HepG2 (cell line): ENCODE data around the gene GPATCH2. TPM values are rescaled to one million over a fixed set of nuclear protein-coding genes. Genes with fewer than 3 reads are reported as not detected.

Experiments used
- ATAC-seq: fragments of 200-7000 bp; cut with Tn5 transposase; 3 replicates; pipeline ENCODE4 v1.9.1; 2020; ENCODE audit warnings: mild to moderate bottlenecking, moderate library complexity
- Bru-seq: library from RNA; stranded (reverse); fragments of 400-500 nt; gene quantifications from one replicate; lab custom pipeline; 2021; lab: Mats Ljungman, UMichigan
- BruChase-seq, 2 experiments: library from RNA; stranded (reverse); fragments of 400-500 nt; gene quantifications; one replicate each; lab custom pipeline; 2021; lab: Mats Ljungman, UMichigan
- BruUV-seq: library from RNA; stranded (reverse); fragments of 400-500 nt; replicated peaks from 2 replicates; lab custom pipeline; 2021; lab: Mats Ljungman, UMichigan
- CTCF ChIA-PET: fragments of 300-600 bp; formaldehyde crosslinking; extraction: SDS; loops from one replicate; lab custom pipeline; 2021; ENCODE audit warnings: low total read pairs, inconsistent platforms, low intra/inter-chr PET ratio; lab: Yijun Ruan, JAX
- POLR2A ChIA-PET: fragments of 350-600 bp; sonication (Branson Sonifier 250); formaldehyde crosslinking; loops from one replicate; lab custom pipeline; 2020; ENCODE audit warnings: antibody characterized with exemption, inconsistent platforms; lab: Yijun Ruan, JAX
- DNase-seq: peaks from one replicate; pipeline ENCODE4 v3.0.0-alpha.2; 2015; ENCODE audit warnings: low spot score
- FAIRE-seq: peaks from 3 replicates; lab custom pipeline; 2011; peaks lifted over from hg19 to GRCh38; lab: Jason Lieb, UNC
- H2AFZ ChIP-seq: one replicate; pipeline ENCODE4 v1.6.1; 2011; ENCODE audit warnings: low read length, inconsistent platforms
- H3K27ac ChIP-seq: fragments of 300-600 bp; 3 replicates; pipeline ENCODE4 v1.8.0; 2011; ENCODE audit warnings: mixed run types, mild to moderate bottlenecking, mixed read lengths, low read length, inconsistent platforms; ENCODE audit not compliant: insufficient read depth; ENCODE audit errors: extremely low read length
- H3K27me3 ChIP-seq, 2 experiments: fragments of 200-600 bp in 1 of 2; 2 replicates in 1 of 2; 3 replicates in 1 of 2; pipeline versions ENCODE4 v1.6.0 to v1.8.0; 2011; ENCODE audit warnings: low read length in 2 of 2, mild to moderate bottlenecking in 2 of 2, moderate library complexity in 2 of 2, inconsistent platforms in 1 of 2; ENCODE audit not compliant: insufficient read depth in 2 of 2, control insufficient read depth in 1 of 2
- H3K36me3 ChIP-seq, 2 experiments: fragments of 200-600 bp in 1 of 2; replicated peaks in 1 of 2; 2 replicates in 1 of 2; 3 replicates in 1 of 2; pipeline versions ENCODE4 v1.5.1 to v1.8.0; 2011; ENCODE audit warnings: low read length in 2 of 2, inconsistent platforms in 1 of 2; ENCODE audit not compliant: insufficient read depth in 2 of 2, control insufficient read depth in 1 of 2
- H3K4me1 ChIP-seq: 2 replicates; pipeline ENCODE4 v1.5.1; 2012; ENCODE audit warnings: low read length, inconsistent platforms; ENCODE audit not compliant: insufficient read depth
- H3K4me2 ChIP-seq: 2 replicates; pipeline ENCODE4 v1.6.0; 2011; ENCODE audit warnings: low read depth, low read length, inconsistent platforms
- H3K4me3 ChIP-seq, 3 experiments: fragments of 200-600 bp in 1 of 3; sonication (generic), shearing (Covaris generic) in 1 of 3; replicated peaks in 1 of 3; 2 replicates each; pipeline ENCODE4 v1.5.1; 2011 to 2016; ENCODE audit warnings: low read length in 3 of 3, inconsistent platforms in 2 of 3, low read depth in 2 of 3, mild to moderate bottlenecking in 2 of 3, control low read depth in 1 of 3, mixed read lengths in 1 of 3; ENCODE audit not compliant: insufficient read depth in 1 of 3
- H3K79me2 ChIP-seq: one replicate; pipeline ENCODE4 v1.6.1; 2011; ENCODE audit warnings: low read length, inconsistent platforms; ENCODE audit not compliant: insufficient read depth
- H3K9ac ChIP-seq: 2 replicates; pipeline ENCODE4 v1.6.0; 2011; ENCODE audit warnings: mild to moderate bottlenecking, low read depth, low read length, inconsistent platforms; ENCODE audit not compliant: insufficient read depth
- H3K9me3 ChIP-seq: 2 replicates; pipeline ENCODE4 v1.5.1; 2012; ENCODE audit warnings: mild to moderate bottlenecking, low read length
- H4K20me1 ChIP-seq: 2 replicates; pipeline ENCODE4 v1.6.0; 2011; ENCODE audit warnings: inconsistent platforms, mild to moderate bottlenecking, low read length, moderate library complexity; ENCODE audit not compliant: insufficient read depth
- CREM ChIP-seq, 2 experiments: sonication (generic) in 1 of 2; formaldehyde crosslinking in 1 of 2; IDR thresholded peaks; 2 replicates each; pipeline versions ENCODE4 v1.4.0 to v1.6.1; 2016 to 2020; ENCODE audit warnings: antibody characterized with exemption in 1 of 2, mild to moderate bottlenecking in 1 of 2, missing genetic modification reagents in 1 of 2
- FOXA1 ChIP-seq, 2 experiments: fragments of 450-650 bp in 1 of 2; sonication (generic) in 1 of 2; formaldehyde crosslinking in 1 of 2; IDR thresholded peaks; 2 replicates each; pipeline versions ENCODE4 v1.4.0 to v1.6.1; 2016 to 2020; ENCODE audit warnings: missing genetic modification reagents in 1 of 2
- NPAS2 ChIP-seq: sonication (generic); formaldehyde crosslinking; IDR thresholded peaks from 2 replicates; pipeline ENCODE4 v1.8.0; 2022; ENCODE audit warnings: mild to moderate bottlenecking, missing genetic modification reagents, borderline replicate concordance
- SMARCC2 ChIP-seq: fragments of 450-650 bp; IDR thresholded peaks from 2 replicates; pipeline ENCODE4 v1.6.1; 2017; ENCODE audit warnings: antibody characterized with exemption, mild to moderate bottlenecking
- ZEB1 ChIP-seq: IDR thresholded peaks from 2 replicates; pipeline ENCODE4 v1.6.1; 2012; ENCODE audit warnings: mild to moderate bottlenecking, low read depth, inconsistent platforms; ENCODE audit not compliant: insufficient replicate concordance
- ZNF562 ChIP-seq: sonication (generic); formaldehyde crosslinking; IDR thresholded peaks from 2 replicates; pipeline ENCODE4 v1.8.0; 2022; ENCODE audit warnings: missing genetic modification reagents, borderline replicate concordance
- WGBS: methylation state at CpG from one replicate; pipeline ENCODE4 v1.1.6; 2017; ENCODE audit warnings: low lambda C conversion rate; 5-methylcytosine and 5-hydroxymethylcytosine counted together
- in situ Hi-C: cut with HindIII; loops from 2 replicates; pipeline ENCODE4 v1.10.0; 2017; ENCODE audit warnings: low pct_unique_long_range_greater_than_20kb; ENCODE audit not compliant: extremely low pct_ligation_motif_present
- intact Hi-C: fragments of 100-400 bp; cut with micrococcal nuclease; formaldehyde crosslinking; loops from one replicate; pipeline ENCODE4 v1.10.0; 2022; ENCODE audit not compliant: unreplicated experiment
- long read RNA-seq, 2 experiments: library from RNA in 1 of 2; library from polyadenylated mRNA in 1 of 2; stranded (forward) in 1 of 2; unstranded in 1 of 2; transcript quantifications; one replicate each; pipeline ENCODE4 v2.0.0, GENCODE V29; 2019 to 2022
- polyA minus RNA-seq, 3 experiments: library from RNA; depleted of rRNA, polyadenylated mRNA; stranded (reverse); fragments of >200 nt; gene quantifications; 2 replicates each; pipeline ENCODE4 v1.2.3, GENCODE V29; 2011; ENCODE audit warnings: low replicate concordance in 1 of 3
- polyA plus RNA-seq, 8 experiments: library from polyadenylated mRNA; depleted of rRNA in 3 of 8; stranded (reverse) in 7 of 8; unstranded in 1 of 8; fragments of >200 nt; fragmentation: Illumina TruSeq in 4 of 8; extraction: Trizol in 4 of 8; gene quantifications; 2 replicates each; pipeline versions ENCODE4 v1.2.1 to v1.2.3, GENCODE V29; 2011 to 2016; ENCODE audit warnings: low read depth in 4 of 8, missing spikeins in 1 of 8, mixed read lengths in 1 of 8; ENCODE audit not compliant: insufficient read depth in 1 of 8
- total RNA-seq, 5 experiments: library from RNA; depleted of rRNA; stranded (reverse); fragments of >200 nt; fragmentation: Illumina TruSeq; extraction: Trizol; gene quantifications; 2 replicates each; pipeline ENCODE4 v1.2.3, GENCODE V29; 2016; ENCODE audit warnings: low read depth in 1 of 5
- TF ChIP-seq, protein P1 (sequence below): IDR thresholded peaks from 2 replicates; pipeline ENCODE4 v1.6.1; 2016; ENCODE audit warnings: mild to moderate bottlenecking, missing biosample characterization, missing genetic modification reagents
- TF ChIP-seq, protein P2 (sequence below): sonication (generic); IDR thresholded peaks from 2 replicates; pipeline ENCODE4 v1.6.1; 2016; ENCODE audit warnings: low read depth, borderline replicate concordance
- TF ChIP-seq, protein P3 (sequence below), 2 experiments: sonication (generic) in 1 of 2; formaldehyde crosslinking in 1 of 2; IDR thresholded peaks; 2 replicates each; pipeline versions ENCODE4 v1.4.0 to v1.6.1; 2016 to 2020; ENCODE audit warnings: borderline replicate concordance in 1 of 2, low read depth in 1 of 2, mild to moderate bottlenecking in 1 of 2, missing genetic modification reagents in 1 of 2

GPATCH2 gene
- total RNA-seq (2016; rRNA removed; fragmentation: Illumina TruSeq; extraction: Trizol), result 15.7 and 19.4 TPM in 2 replicates
- total RNA-seq (2016; cell fraction: cytosol; rRNA removed; fragmentation: Illumina TruSeq; extraction: Trizol; ENCODE audit: low read depth), result 1.8 and 1.9 TPM in 2 replicates
- total RNA-seq (2016; cell fraction: insoluble cytoplasmic fraction; rRNA removed; fragmentation: Illumina TruSeq; extraction: Trizol), result 16.3 and 17.9 TPM in 2 replicates
- total RNA-seq (2016; cell fraction: membrane; rRNA removed; fragmentation: Illumina TruSeq; extraction: Trizol), result 4.0 and 5.0 TPM in 2 replicates
- total RNA-seq (2016; cell fraction: nucleus; rRNA removed; fragmentation: Illumina TruSeq; extraction: Trizol), result 35.9 and 36.8 TPM in 2 replicates
- polyA plus RNA-seq (2011; rRNA removed), result 3.0 and 3.5 TPM in 2 replicates
- polyA plus RNA-seq (2011; cell fraction: cytosol; rRNA removed), result 1.5 and 2.0 TPM in 2 replicates
- 3.1 and 5.1 TPM in 2 replicates for polyA plus RNA-seq (2011; cell fraction: nucleus; rRNA removed)
- polyA plus RNA-seq (2012), result 4.3 and 4.9 TPM in 2 replicates
- polyA plus RNA-seq (2016; cell fraction: cytosol; fragmentation: Illumina TruSeq; extraction: Trizol; ENCODE audit: low read depth), result 0.27 and 0.36 TPM in 2 replicates
- polyA plus RNA-seq (2016; cell fraction: insoluble cytoplasmic fraction; fragmentation: Illumina TruSeq; extraction: Trizol; ENCODE audit: low read depth), result 11.0 and 12.3 TPM in 2 replicates
- polyA plus RNA-seq (2016; cell fraction: membrane; fragmentation: Illumina TruSeq; extraction: Trizol; ENCODE audit: low read depth), result 1.3 TPM in 2 replicates
- polyA plus RNA-seq (2016; cell fraction: nucleus; fragmentation: Illumina TruSeq; extraction: Trizol; ENCODE audit: insufficient read depth, low read depth), result 11.0 and 11.2 TPM in 2 replicates
- polyA minus RNA-seq (2011; rRNA and poly(A)+ RNA removed; ENCODE audit: low replicate concordance), result 3.1 and 5.4 TPM in 2 replicates
- 4.3 and 6.0 TPM in 2 replicates for polyA minus RNA-seq (2011; cell fraction: cytosol; rRNA and poly(A)+ RNA removed)
- polyA minus RNA-seq (2011; cell fraction: nucleus; rRNA and poly(A)+ RNA removed), result 52.0 and 57.3 TPM in 2 replicates
- Bru-seq, nascent RNA, result percentile 63 among the genes with signal in this experiment
- BruChase-seq, experiment 1, labeled RNA remaining after a 6-hour chase, result percentile 54 among the genes with signal in this experiment
- percentile 63 among the genes with signal in this experiment for BruChase-seq, experiment 2, labeled RNA remaining after a 2-hour chase
- long read RNA-seq, experiment 1, partial matches to known transcripts, result 8 of 13 reads
- long read RNA-seq, experiment 1, other reads (novel, unspliced or antisense), result 1 of 13 reads
- long read RNA-seq, experiment 2, partial matches to known transcripts, result 1 of 14 reads
- long read RNA-seq, experiment 2, other reads (novel, unspliced or antisense), result 12 of 14 reads

DNA sequence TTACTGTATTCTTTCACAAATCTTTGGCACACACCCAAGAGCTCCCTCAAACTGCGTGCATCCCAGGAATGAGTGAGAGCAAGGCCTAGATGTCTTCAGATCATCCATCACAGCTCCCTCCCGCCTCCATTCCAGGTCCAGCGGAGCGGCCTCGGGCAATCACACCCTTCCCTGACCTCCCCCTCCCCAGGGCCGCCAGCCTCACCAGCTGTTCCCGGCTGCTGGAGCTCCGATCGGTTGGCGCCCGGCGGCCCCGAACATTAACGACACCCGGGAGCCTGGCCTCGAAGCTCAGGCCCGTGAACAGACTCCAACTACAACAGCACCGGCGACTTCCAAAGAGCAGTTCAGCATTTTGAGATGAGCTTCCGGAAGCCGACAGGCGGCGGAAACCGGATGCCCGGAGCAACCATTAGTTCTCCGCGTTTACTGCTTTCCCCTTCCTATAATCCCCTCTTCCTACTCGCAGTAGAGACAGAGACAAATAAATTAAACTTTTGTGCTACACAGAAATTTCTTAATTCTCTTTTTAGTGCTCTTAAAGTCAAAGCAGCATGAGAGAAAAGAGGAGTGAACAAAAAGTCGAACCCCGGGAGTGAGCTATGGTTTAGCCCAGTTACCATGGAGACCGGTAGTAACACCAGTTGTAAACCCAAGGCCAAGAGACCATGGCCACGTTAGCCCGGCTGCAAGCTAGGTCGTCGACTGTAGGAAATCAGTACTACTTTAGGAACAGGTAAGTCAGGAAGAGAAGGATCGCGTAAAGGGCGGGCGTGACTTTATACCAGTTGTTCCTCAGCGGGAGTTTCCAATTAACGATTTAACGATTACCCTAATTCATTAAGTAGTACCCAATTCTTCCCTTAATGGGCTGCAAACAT is at the start of gene GPATCH2, which contains the start of gene SPATA17:
Gene GPATCH2, minus strand, starts transcription at position 380 of the 881 bp plus-strand sequence. Its CDS starts 119 bp downstream, at position 261.
Gene SPATA17, plus strand, starts transcription at position 634 of the 881 bp plus-strand sequence. Its CDS starts 35 bp downstream, at position 669.
- peak within 1 kb of the TSS; percentile 84 to 95 (median 88) for H3K4me3 ChIP-seq
- no peaks in the 10 kb centered on the region for H3K27me3 ChIP-seq
- H3K9me3 ChIP-seq, result no peaks in the 10 kb centered on the region
- H2AFZ ChIP-seq, result peak within 1 kb of the TSS; percentile 99
- peaks cover 34% of the 10 kb centered on the region for H3K79me2 ChIP-seq
- DNase-seq (peak; percentile 86), ATAC-seq (peak; percentile 97), FAIRE-seq (peak; percentile 90)
- intact Hi-C loops, result no loop called here
- H3K4me2 ChIP-seq, result peak within 1 kb of the TSS; percentile 93
- peak within 1 kb of the TSS; percentile 97 for H3K27ac ChIP-seq
- CTCF ChIA-PET, result no interaction called here
- H3K9ac ChIP-seq, result peak within 1 kb of the TSS; percentile 98
- peaks cover 33% of the 10 kb centered on the region for H3K4me1 ChIP-seq
- no peaks in the 10 kb centered on the region for H4K20me1 ChIP-seq
- WGBS, result under 1% methylated on average over 27 of the region's 42 CpGs
- in situ Hi-C loops, result no loop called here
- no peaks in the 10 kb centered on the region for H3K36me3 ChIP-seq
- no TSS peak for BruUV-seq
- POLR2A ChIA-PET, result interaction anchor here (0.9 to 1.6 kb wide), 6 partner anchors 9 to 654 kb away, joined by 3 to 13 read pairs (median 4); partner anchors contain the start of gene RRP15
- TF ChIP-seq, protein P1, sequence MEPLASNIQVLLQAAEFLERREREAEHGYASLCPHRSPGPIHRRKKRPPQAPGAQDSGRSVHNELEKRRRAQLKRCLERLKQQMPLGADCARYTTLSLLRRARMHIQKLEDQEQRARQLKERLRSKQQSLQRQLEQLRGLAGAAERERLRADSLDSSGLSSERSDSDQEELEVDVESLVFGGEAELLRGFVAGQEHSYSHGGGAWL (CRISPR knock-in tag), result 0 out of 2 replicates have a peak, but pooled peaks have one; percentile 52
- TF ChIP-seq NPAS2 (CRISPR knock-in tag), result no peak
- TF ChIP-seq, protein P2, sequence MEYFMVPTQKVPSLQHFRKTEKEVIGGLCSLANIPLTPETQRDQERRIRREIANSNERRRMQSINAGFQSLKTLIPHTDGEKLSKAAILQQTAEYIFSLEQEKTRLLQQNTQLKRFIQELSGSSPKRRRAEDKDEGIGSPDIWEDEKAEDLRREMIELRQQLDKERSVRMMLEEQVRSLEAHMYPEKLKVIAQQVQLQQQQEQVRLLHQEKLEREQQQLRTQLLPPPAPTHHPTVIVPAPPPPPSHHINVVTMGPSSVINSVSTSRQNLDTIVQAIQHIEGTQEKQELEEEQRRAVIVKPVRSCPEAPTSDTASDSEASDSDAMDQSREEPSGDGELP, result no peak
- TF ChIP-seq SMARCC2, result no peak
- no peak for TF ChIP-seq ZNF562 (CRISPR knock-in tag)
- TF ChIP-seq FOXA1 (IDR thresholded peaks at IDR 0.05), result no peak
- no peak for TF ChIP-seq FOXA1 (CRISPR knock-in tag; IDR thresholded peaks at IDR 0.05)
- TF ChIP-seq CREM (IDR thresholded peaks at IDR 0.05), result peak; percentile 39; the same call in 1 of the 2 replicates
- TF ChIP-seq CREM (CRISPR knock-in tag; IDR thresholded peaks at IDR 0.05), result no peak
- TF ChIP-seq, protein P3, sequence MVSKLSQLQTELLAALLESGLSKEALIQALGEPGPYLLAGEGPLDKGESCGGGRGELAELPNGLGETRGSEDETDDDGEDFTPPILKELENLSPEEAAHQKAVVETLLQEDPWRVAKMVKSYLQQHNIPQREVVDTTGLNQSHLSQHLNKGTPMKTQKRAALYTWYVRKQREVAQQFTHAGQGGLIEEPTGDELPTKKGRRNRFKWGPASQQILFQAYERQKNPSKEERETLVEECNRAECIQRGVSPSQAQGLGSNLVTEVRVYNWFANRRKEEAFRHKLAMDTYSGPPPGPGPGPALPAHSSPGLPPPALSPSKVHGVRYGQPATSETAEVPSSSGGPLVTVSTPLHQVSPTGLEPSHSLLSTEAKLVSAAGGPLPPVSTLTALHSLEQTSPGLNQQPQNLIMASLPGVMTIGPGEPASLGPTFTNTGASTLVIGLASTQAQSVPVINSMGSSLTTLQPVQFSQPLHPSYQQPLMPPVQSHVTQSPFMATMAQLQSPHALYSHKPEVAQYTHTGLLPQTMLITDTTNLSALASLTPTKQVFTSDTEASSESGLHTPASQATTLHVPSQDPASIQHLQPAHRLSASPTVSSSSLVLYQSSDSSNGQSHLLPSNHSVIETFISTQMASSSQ (IDR thresholded peaks at IDR 0.05; ENCODE audit: low read depth), result 0 out of 2 replicates have a peak, but pooled peaks have one; percentile 16
- TF ChIP-seq, protein P3 (CRISPR knock-in tag; IDR thresholded peaks at IDR 0.05; ENCODE audit: borderline replicate concordance), result no peak; the same call in 1 of the 2 replicates
- TF ChIP-seq ZEB1, result peak; percentile 58
